NCI-H146 treated with DMSO at 0.1 percent for 48 hours (cell line): ENCODE measurements around the gene NABP2.

Experiments used
- DNase-seq: peaks from one replicate; lab custom pipeline; 2025; ENCODE audit not compliant: unreplicated experiment; lab: John Stamatoyannopoulos, UW

Gene NABP2

GRCh38 chr12:56212361-56212760, 11.8 kb upstream of the NABP2 start:
- DNase-seq, result no peak

DNA sequence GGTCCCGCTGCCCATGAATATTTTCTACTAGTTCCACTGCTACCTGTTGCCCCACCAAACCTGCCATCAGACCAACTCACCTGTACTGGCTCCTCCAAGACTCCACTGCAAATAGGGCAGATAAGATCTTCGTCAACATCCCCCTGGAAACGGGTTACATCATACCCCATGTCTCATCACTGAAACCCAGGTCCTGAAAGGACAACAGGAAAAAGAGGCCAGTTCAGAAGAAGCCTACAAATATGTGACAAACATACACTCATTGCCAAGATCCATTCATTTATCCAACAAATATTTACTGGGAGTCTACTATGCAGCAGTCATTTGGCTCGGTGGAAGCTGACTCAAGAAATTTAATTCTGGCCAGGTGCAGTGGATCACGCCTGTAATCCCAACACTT, 10.3 kb upstream of the NABP2 start:
- DNase-seq, result no peak

DNA sequence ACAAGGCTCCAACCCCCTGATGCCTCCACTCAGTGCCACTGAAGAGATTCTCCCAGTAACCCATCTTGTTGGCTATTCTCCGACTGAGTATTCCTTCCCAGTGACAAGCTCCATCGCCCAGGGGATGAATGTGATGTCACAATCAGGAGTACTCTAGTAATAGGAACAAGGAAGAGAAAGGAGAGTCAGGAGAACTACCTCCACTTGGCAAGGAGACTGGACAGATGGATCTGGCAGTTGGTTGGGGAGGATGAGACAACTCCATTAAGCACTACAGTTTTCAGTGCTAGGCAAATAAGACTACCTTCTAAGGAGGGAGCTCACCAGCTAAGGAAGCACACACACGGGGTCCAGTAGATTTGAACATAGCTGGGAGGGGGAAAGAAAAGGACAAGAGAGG, 7.7 kb upstream of the NABP2 start:
- DNase-seq, result no peak

GRCh38 chr12:56219840-56220239, 4.3 kb upstream of the NABP2 start:
- DNase-seq, result no peak

DNA sequence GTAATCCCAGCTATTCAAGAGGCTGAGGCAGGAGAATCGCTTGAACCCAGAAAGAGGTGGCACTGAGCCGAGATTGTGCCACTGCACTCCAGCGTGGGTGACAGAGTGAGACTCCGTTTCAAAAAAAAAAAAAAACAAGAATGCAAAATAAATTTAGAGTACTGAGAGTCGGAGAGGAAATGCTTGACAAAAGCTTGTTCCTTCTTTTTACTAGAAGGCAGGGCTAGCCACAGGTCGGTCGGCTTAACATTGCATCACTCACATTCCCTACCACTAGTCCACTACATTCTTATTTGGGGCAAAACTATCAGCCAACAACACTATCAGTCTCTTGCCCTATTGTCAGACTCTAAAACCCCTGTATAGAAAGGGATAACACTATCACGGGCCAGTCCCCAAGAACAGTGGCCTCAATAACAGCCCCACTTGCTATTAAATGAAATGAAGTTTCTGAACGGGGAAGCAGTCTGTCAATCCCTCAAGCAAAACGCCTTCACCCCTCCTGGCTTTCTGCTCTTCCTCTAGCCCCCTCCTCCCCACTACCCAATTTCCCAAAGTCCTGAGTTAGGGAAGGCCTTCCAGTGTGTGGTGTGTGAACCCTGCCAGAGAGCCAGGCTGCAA, 3.4 kb upstream of the NABP2 start:
- no peak for DNase-seq

DNA sequence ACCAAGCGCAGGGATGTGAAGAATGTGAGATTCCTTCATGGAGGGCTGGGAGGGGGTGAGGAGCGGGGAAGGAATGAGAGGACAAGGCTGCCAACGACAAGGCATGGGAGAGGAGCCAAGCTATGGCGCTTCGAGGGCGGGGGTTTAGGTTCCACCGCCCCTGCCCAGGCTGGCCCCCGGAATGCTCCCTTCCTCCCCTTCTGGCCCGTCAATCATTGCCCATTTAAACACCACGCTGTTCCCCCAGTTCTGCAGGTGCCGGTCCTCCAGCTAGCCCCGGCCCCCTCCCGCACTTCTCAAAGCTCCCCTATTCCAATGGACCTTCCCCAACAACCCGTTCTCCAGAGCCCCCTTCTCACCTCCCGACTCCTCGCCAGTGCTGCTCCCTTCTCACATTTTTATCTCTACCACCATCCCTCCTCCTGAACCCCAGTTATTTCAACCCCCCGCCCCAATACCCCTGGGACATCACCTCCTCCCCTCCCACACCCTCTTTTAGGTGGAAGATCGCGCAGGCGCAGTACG, 2.8 kb upstream of the NABP2 start:
- DNase-seq, result no peak

DNA sequence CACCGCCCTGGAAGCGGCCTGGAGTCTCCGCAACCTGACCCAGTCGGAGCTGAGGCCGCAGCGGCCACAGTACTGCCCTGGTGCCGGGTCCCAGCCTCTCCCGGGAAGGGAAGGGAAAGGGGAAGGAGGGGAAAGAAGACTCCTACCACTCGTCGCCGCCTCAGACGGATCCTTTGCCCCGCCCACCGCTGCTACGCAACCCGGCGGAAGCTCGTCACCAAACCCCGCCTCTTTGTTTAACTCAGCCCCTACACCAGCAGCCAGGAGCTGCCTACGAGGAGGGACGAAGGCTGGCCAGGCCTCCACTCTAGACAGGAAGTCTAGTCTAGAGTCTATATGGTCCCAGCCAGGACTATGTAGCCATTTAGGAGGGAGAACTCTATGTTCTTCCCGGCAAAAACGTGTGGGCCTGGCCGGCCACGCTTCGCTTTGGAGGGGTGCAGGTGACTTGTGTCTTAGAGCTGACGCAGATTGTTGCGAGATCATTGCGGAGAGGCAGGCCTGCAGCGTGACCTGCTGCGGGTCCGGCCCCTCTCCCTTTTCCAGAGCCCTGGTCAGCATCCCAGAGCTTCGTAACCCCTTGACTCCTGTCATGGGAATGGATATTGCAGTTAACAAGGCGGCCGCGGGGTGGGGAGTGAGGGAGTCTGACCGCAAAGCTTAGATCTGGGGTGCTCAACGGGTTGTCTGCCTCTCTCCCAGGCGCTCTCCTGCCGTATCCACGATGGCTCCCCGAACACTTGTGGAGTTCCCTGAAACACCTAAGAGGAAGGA, 2.2 kb upstream of the NABP2 start, which contains the start of gene RNF41:
Gene RNF41, minus strand, starts transcription at position 166 of the 774 bp plus-strand sequence. CDS start 7,875 bp downstream, outside the sequence.
- DNase-seq, result peak; percentile 98

DNA sequence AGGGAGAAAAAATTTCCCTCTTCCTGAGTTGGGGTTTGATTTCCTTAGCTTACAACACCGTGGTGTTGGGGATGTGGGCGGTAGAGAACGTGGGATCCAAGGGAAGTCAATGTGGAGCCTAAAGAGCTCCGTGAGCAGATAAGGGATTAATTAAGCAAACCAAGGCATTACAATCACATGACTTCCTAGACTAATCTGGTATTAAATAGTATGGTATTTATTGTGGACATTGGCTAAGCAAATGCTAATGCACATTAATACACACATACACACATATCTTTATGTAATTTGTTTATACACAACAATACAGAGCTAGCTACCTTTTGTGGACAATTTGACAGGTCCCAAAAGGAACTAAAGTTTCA, 1.6 kb upstream of the NABP2 start:
- DNase-seq, result no peak

DNA sequence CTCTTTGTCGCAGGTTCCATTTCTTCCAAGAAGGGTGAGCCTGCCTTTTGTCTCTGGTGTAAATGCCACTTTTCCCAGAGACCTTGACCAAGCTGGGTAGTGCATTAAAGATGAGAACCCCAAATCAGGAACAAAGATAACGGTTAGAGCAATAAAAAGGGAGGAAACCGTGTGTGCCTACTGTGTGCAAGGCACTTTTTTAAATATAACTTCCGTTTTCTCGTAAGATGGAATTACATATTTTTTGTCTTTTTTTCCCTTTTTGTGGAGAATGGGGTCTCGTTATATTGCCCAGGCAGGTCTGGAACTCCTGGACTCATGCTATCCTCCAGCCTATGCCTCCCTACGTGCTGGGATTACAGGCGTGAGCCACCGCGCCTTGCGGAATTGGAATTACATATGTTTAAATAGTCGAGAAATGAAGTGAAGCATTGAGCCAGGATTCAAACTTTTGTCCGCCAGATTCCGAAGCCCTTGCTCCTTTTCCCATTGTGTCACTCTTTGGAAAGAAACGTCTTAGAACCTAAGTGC, 506 bp upstream of the NABP2 start:
- no peak for DNase-seq

- no peak for DNase-seq
Observed at GRCh38 chr12:56224954-56225353, 812 bp downstream of the NABP2 start.

DNA sequence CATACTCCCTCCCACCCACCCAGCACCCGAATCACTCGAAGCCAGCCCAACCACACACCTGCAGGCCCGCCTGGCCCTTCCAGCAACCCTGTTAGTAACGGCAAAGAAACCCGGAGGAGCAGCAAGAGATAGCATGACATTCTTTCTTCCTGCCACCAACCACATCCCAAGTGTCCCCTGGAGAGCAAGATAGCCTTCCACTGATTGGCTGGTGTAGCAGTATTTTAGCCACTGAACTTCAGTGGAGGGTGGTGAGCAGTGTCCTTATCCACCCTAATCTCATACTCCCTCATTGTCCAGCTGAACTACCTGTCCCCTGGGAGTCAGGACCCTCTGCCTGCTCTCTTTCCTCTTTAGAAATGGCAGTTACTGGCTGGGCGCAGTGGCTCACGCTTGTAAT, 4.9 kb downstream of the NABP2 start:
- DNase-seq, result no peak

- no peak for DNase-seq
Observed at GRCh38 chr12:56229916-56230431, 5.8 kb downstream of the NABP2 start, which contains the start of gene SLC39A5. Gene SLC39A5, plus strand, starts transcription at chr12:56230051. Its CDS starts 1,224 bp downstream, at chr12:56231275.

GRCh38 chr12:56230432-56231183, 6.5 kb downstream of the NABP2 start:
- DNase-seq, result no peak

DNA sequence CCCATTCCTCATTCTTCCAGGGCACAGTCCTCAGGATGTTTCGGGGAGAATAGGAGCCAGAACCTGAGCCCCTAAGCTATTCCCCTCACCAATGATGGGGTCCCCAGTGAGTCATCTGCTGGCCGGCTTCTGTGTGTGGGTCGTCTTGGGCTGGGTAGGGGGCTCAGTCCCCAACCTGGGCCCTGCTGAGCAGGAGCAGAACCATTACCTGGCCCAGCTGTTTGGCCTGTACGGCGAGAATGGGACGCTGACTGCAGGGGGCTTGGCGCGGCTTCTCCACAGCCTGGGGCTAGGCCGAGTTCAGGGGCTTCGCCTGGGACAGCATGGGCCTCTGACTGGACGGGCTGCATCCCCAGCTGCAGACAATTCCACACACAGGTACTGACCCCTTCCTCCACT, 7.0 kb downstream of the NABP2 start:
- DNase-seq, result no peak

DNA sequence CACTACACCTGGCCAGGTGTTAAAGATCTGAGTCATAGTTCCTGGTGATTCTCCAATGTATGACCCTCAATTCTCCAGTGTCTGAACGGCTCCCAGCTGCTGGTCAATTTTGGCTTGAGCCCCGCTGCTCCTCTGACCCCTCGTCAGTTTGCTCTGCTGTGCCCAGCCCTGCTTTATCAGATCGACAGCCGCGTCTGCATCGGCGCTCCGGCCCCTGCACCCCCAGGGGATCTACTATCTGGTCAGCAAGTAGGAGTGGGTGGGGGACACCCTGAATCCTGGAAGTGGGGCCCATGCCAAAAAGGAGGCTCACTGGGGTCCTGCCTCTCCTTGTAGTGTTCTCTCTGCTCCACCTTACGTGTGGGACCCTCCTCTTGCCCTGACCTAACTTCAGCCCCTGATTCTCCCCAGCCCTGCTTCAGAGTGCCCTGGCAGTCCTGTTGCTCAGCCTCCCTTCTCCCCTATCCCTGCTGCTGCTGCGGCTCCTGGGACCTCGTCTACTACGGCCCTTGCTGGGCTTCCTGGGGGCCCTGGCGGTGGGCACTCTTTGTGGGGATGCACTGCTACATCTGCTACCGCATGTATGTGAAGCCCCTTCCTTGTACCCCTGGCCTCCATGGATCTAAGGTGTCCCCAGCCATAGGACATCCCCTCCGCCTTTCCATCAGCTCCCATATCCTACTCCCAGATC, 10.7 kb downstream of the NABP2 start:
- no peak for DNase-seq

DNA sequence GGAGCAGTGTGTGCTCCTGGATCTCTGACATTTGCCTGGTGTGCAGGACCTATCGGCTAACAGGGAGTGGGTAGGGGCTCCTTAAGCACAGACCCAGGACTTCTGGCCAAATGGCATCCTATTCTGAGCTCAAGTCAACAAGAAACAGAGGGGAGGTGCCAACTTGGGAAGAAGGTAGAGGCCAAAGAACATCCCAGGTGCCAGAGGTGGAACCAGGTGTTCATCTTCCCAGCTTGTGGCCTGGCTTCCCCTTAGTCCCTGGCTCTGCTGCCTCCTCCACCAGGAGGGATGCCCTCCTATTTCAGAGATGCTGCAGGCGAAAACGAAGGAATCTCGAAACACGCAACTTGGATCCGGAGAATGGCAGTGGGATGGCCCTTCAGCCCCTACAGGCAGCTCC, 11.9 kb downstream of the NABP2 start:
- DNase-seq, result no peak

GRCh38 chr12:56236985-56237384, 12.8 kb downstream of the NABP2 start:
- no peak for DNase-seq

DNA sequence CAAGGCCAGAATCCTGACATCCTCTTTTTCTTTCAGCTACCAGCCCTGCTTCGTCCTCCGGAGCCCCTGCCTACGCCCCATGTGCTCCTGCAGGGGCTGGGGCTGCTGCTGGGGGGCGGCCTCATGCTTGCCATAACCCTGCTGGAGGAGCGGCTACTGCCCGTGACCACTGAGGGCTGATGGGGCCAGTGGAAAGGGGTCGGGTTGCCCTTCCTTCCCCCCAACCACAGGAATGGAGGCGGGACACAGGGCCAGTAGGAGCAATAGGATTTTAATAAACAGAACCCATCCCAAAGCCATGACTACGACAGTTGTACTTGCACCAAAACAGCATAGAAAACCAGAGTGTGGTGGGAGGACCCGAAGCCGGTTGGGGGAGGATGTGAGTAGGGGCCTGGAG, 13.4 kb downstream of the NABP2 start:
- no peak for DNase-seq

DNA sequence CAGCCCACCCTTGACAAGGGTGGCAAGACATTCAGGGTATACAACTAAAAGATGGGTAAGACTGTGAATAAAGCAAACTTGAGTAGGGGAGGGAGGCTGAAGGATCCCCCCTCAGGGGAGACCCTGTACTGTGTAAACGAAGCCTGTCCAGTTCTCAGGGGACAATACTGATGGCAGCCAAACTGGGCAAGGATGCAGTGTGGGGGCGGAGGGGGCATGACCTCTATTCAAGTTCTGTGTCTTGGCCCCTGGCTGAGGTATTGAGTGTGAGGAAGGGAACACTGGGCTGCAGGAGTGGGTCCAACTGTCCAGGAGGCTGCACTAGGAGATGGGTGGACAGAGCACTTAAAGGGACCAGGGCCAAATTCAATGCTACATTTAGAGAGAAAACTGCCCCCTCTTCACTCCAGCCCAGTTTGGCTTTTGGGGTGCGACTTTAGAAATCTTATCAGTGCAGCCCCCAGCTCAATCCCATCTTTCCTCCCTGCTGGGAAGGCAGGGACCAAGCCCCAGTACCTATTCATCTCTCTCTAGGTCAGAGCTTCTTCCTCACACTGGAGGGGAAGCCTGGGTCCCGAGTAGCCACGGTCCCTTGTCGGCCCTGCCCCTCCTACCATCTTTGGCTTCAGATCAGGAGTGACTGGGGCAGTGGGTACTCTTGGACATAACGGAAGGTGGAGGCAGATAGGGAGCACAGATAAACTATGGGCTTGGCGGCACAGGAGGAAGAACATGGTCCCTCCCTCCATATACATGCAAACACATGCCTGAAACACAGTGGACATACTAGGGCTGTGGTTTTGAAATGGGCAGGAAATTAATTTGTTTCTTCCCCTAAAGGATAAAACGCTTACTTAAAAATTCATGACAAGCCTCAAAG, 17.5 kb downstream of the NABP2 start:
- DNase-seq, result no peak

- no peak for DNase-seq
Observed at GRCh38 chr12:56242986-56243385, 18.8 kb downstream of the NABP2 start.
